Osteoblast (primary cell): ENCODE measurements around the gene CACNA1E. TPM values are rescaled to one million over a fixed set of nuclear protein-coding genes. Genes with fewer than 3 reads are reported as not detected.

ENCODE experiments used
- DNase-seq: peaks from one replicate; pipeline ENCODE4 v3.0.0; 2011; ENCODE audit warnings: low spot score, mixed read lengths; ENCODE audit not compliant: insufficient read length; ENCODE audit errors: missing footprints
- H2AFZ ChIP-seq: 2 replicates; pipeline ENCODE4 v1.6.0; 2011; ENCODE audit warnings: mild to moderate bottlenecking, low read length
- H3K27ac ChIP-seq: 2 replicates; pipeline ENCODE4 v1.5.1; 2011; ENCODE audit warnings: mild to moderate bottlenecking, low read depth, low read length, moderate library complexity
- H3K27me3 ChIP-seq: 2 replicates; pipeline ENCODE4 v1.6.0; 2012; ENCODE audit warnings: mild to moderate bottlenecking, control low read depth, inconsistent platforms, low read length, moderate library complexity; ENCODE audit not compliant: insufficient read depth
- H3K36me3 ChIP-seq: 2 replicates; pipeline ENCODE4 v1.5.1; 2011; ENCODE audit warnings: mild to moderate bottlenecking, low read length, control low read depth, moderate library complexity; ENCODE audit not compliant: insufficient read depth
- H3K4me1 ChIP-seq: 2 replicates; pipeline ENCODE4 v1.5.1; 2011; ENCODE audit warnings: mild to moderate bottlenecking, low read length, control low read depth, moderate library complexity; ENCODE audit not compliant: insufficient read depth
- H3K4me2 ChIP-seq: 2 replicates; pipeline ENCODE4 v1.6.0; 2011; ENCODE audit warnings: mild to moderate bottlenecking, low read length; ENCODE audit not compliant: insufficient read depth
- H3K4me3 ChIP-seq: fragments of 200-600 bp; sonication (generic); 3 replicates; pipeline ENCODE4 v1.5.1; 2012; ENCODE audit warnings: mild to moderate bottlenecking, low read length, inconsistent platforms; ENCODE audit not compliant: insufficient read depth
- H3K79me2 ChIP-seq: 2 replicates; pipeline ENCODE4 v1.6.0; 2012; ENCODE audit warnings: mild to moderate bottlenecking, low read length, control low read depth, inconsistent platforms; ENCODE audit not compliant: insufficient read depth
- H3K9me3 ChIP-seq: 2 replicates; pipeline ENCODE4 v1.5.1; 2011; ENCODE audit warnings: low read depth, low read length, control low read depth
- H4K20me1 ChIP-seq: 2 replicates; pipeline ENCODE4 v1.6.0; 2012; ENCODE audit warnings: mild to moderate bottlenecking, low read length, control low read depth; ENCODE audit not compliant: insufficient read depth
- CTCF ChIP-seq: IDR thresholded peaks from 2 replicates; pipeline ENCODE4 v1.5.1; 2011; ENCODE audit warnings: mild to moderate bottlenecking, low read depth, low read length, moderate library complexity; ENCODE audit errors: extremely low read depth
- total RNA-seq: library from RNA; depleted of rRNA; stranded (reverse); fragments of >200 nt; gene quantifications from 2 replicates; pipeline ENCODE4 v1.2.3, GENCODE V29; 2012

The CACNA1E gene
- total RNA-seq, 1 donor: under 0.01 TPM

- no peaks in the 10 kb centered on the region for H3K36me3 ChIP-seq
Measured at GRCh38 chr1:181632492-181632891, 149.2 kb downstream of the CACNA1E start.

GRCh38 chr1:181632960-181633359, 149.6 kb downstream of the CACNA1E start:
- no peaks in the 10 kb centered on the region for H3K79me2 ChIP-seq
- no peak for TF ChIP-seq CTCF

More at GRCh38 chr1:181632492-181632891, 149.2 kb downstream of the CACNA1E start:
- no peak for DNase-seq
- H4K20me1 ChIP-seq: no peaks in the 10 kb centered on the region
- no peak overlapping the region for H2AFZ ChIP-seq
- H3K4me3 ChIP-seq: no peak overlapping the region
- H3K27ac ChIP-seq: no peak overlapping the region
- TF ChIP-seq CTCF: no peak
- H3K4me1 ChIP-seq: no peaks in the 10 kb centered on the region
- H3K27me3 ChIP-seq: no peaks in the 10 kb centered on the region
- no peaks in the 10 kb centered on the region for H3K79me2 ChIP-seq
- no peaks in the 10 kb centered on the region for H3K9me3 ChIP-seq
- H3K4me2 ChIP-seq: no peak overlapping the region

GRCh38 chr1:181635110-181635509, 151.8 kb downstream of the CACNA1E start:
- Histone ChIP-seq H3K4me2 (no peak overlapping the region), H3K4me1 (no peaks in the 10 kb centered on the region), H3K36me3 (no peaks in the 10 kb centered on the region), H3K27ac (no peak overlapping the region), H3K4me3 (no peak overlapping the region), H3K79me2 (no peaks in the 10 kb centered on the region), H2AFZ (no peak overlapping the region), H4K20me1 (no peaks in the 10 kb centered on the region), H3K27me3 (no peaks in the 10 kb centered on the region), H3K9me3 (no peaks in the 10 kb centered on the region)
- TF ChIP-seq CTCF: no peak
- DNase-seq: no peak

More at GRCh38 chr1:181632960-181633359, 149.6 kb downstream of the CACNA1E start:
- no peaks in the 10 kb centered on the region for H3K27me3 ChIP-seq
- no peak overlapping the region for H2AFZ ChIP-seq
- H3K4me1 ChIP-seq: no peaks in the 10 kb centered on the region
- no peak for DNase-seq
- H3K36me3 ChIP-seq: no peaks in the 10 kb centered on the region
- no peaks in the 10 kb centered on the region for H4K20me1 ChIP-seq
- no peak overlapping the region for H3K27ac ChIP-seq
- no peak overlapping the region for H3K4me2 ChIP-seq
- H3K4me3 ChIP-seq: no peak overlapping the region
- H3K9me3 ChIP-seq: no peaks in the 10 kb centered on the region

GRCh38 chr1:181637998-181638397, 154.7 kb downstream of the CACNA1E start:
- no peaks in the 10 kb centered on the region for H3K36me3 ChIP-seq
- no peaks in the 10 kb centered on the region for H3K27me3 ChIP-seq
- H3K4me3 ChIP-seq: no peak overlapping the region
- no peak overlapping the region for H2AFZ ChIP-seq
- no peaks in the 10 kb centered on the region for H3K9me3 ChIP-seq
- no peak overlapping the region for H3K27ac ChIP-seq
- H4K20me1 ChIP-seq: no peaks in the 10 kb centered on the region
- no peaks in the 10 kb centered on the region for H3K4me1 ChIP-seq
- no peak overlapping the region for H3K4me2 ChIP-seq
- TF ChIP-seq CTCF: no peak
- no peaks in the 10 kb centered on the region for H3K79me2 ChIP-seq
- no peak for DNase-seq
